Gastroesophageal sphincter (tissue), 4 donors: Measurements from ENCODE around the gene SLC52A3. TPM values are rescaled to one million over a fixed set of nuclear protein-coding genes. Genes with fewer than 3 reads are reported as not detected.

Experiments used
- ATAC-seq: fragments of 150-250 bp; one replicate; pipeline ENCODE4 v1.9.1; 2016; ENCODE audit warnings: mild to moderate bottlenecking, moderate library complexity
- H3K27ac ChIP-seq, 4 donors: fragments of 200-600 bp; sonication (generic) in 3 of 4; 1 replicate in 3 of 4; 2 replicates in 1 of 4; pipeline ENCODE4 v1.5.1; 2016 to 2019
- H3K27me3 ChIP-seq: fragments of 200-600 bp; sonication (generic); one replicate; pipeline ENCODE4 v1.5.1; 2019
- H3K36me3 ChIP-seq, 2 donors: fragments of 200-600 bp; sonication (generic); one replicate each; pipeline ENCODE4 v1.5.1; 2019; ENCODE audit warnings: control low read depth in 1 of 2
- H3K4me1 ChIP-seq, 3 donors: fragments of 200-600 bp; sonication (generic); 1 replicate in 2 of 3; 2 replicates in 1 of 3; pipeline ENCODE4 v1.5.1; 2016 to 2019; ENCODE audit warnings: control low read depth in 2 of 3
- H3K4me3 ChIP-seq, 2 donors: fragments of 200-600 bp; sonication (generic); one replicate each; pipeline ENCODE4 v1.5.1; 2019; ENCODE audit warnings: mild to moderate bottlenecking in 1 of 2, moderate library complexity in 1 of 2
- H3K9me3 ChIP-seq, 3 donors: fragments of 200-600 bp; sonication (generic); one replicate each; pipeline ENCODE4 v1.5.1; 2017 to 2019; ENCODE audit warnings: control low read depth in 2 of 3
- CTCF ChIP-seq, 4 experiments: fragments of 200-600 bp in 2 of 4; fragments of 450-650 bp in 2 of 4; sonication (generic) in 1 of 4; IDR thresholded peaks; one replicate each; pipeline ENCODE4 v1.5.1; 2017 to 2019; ENCODE audit warnings: antibody characterized with exemption in 4 of 4, mild to moderate bottlenecking in 2 of 4, moderate library complexity in 2 of 4
- EP300 ChIP-seq: sonication (generic); formaldehyde crosslinking; IDR thresholded peaks from one replicate; pipeline ENCODE4 v1.6.1; 2017; ENCODE audit warnings: antibody characterized with exemption, mild to moderate bottlenecking
- POLR2A ChIP-seq, 2 donors: fragments of 450-650 bp; IDR thresholded peaks; one replicate each; pipeline ENCODE4 v1.6.1; 2017; ENCODE audit warnings: antibody characterized with exemption in 2 of 2, mild to moderate bottlenecking in 2 of 2, moderate library complexity in 1 of 2
- POLR2AphosphoS5 ChIP-seq: sonication (generic); formaldehyde crosslinking; IDR thresholded peaks from one replicate; pipeline ENCODE4 v1.6.1; 2017; ENCODE audit warnings: antibody characterized with exemption
- WGBS, 2 donors: methylation state at CpG; one replicate each; pipeline ENCODE4 v1.1.5; 2018; ENCODE audit warnings: low coverage in 1 of 2; 5-methylcytosine and 5-hydroxymethylcytosine counted together
- total RNA-seq, 4 donors: library from RNA; depleted of rRNA; stranded (reverse); fragments of >200 nt; gene quantifications; one replicate each; pipeline ENCODE4 v1.1.0, GENCODE V29; 2016

The SLC52A3 gene
- total RNA-seq, 4 donors from 2014 or later: 0.31 to 1.7 (median 0.97) TPM

DNA sequence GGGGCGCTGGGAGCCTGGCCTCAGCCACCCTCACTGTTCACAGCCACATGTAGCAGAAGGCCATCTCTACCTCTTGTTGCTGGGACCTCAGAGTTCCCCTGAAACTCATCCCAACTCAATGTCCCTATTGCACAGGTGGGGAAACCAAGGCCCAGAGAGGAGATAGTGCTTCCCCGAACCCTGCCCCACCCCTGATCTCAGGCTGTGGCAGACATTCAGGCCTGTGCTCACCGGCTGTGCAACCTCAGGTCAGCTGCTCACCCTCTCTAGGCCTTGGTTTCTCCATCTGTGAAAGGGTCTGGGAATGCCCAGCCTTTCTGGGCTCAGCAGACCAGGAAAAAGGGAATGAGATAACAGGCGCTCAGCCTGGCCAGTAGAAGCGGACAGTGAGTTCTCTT lies 6.4 kb upstream of the SLC52A3 start:
- Histone ChIP-seq H3K27ac (no peak overlapping the region), H3K4me1 (peaks cover 0 to 5% (median 0%) of the 10 kb centered on the region in 3 donors), H3K9me3 (peaks cover 0 to 5% (median 0%) of the 10 kb centered on the region in 3 donors), H3K4me3 (no peak overlapping the region), H3K36me3 (no peaks in the 10 kb centered on the region), H3K27me3 (peaks cover 29% of the 10 kb centered on the region)
- TF ChIP-seq EP300: no peak
- no peak for TF ChIP-seq POLR2AphosphoS5
- no peak for TF ChIP-seq CTCF (IDR thresholded peaks at IDR 0.05)
- no peak for TF ChIP-seq POLR2A (IDR thresholded peaks at IDR 0.05)
- 60 to 80% methylated on average over 1 of the region's 5 CpGs for WGBS, 2 donors
- ATAC-seq: no peak

GRCh38 chr20:774016-774659 lies 5.8 kb upstream of the SLC52A3 start:
- peaks cover 29% of the 10 kb centered on the region for H3K27me3 ChIP-seq
- H3K4me1 ChIP-seq: peaks cover 0 to 8% (median 0%) of the 10 kb centered on the region in 3 donors
- no peak for TF ChIP-seq POLR2A (IDR thresholded peaks at IDR 0.05)
- TF ChIP-seq CTCF (IDR thresholded peaks at IDR 0.05): no peak
- TF ChIP-seq EP300: no peak
- no peak for TF ChIP-seq POLR2AphosphoS5
- H3K36me3 ChIP-seq: no peaks in the 10 kb centered on the region
- H3K9me3 ChIP-seq: peaks cover 0 to 5% (median 0%) of the 10 kb centered on the region in 3 donors
- no peak overlapping the region for H3K27ac ChIP-seq
- H3K4me3 ChIP-seq: no peak overlapping the region
- WGBS, 2 donors: 80 to 81% methylated on average over 1 to 4 of the region's 8 CpGs
- ATAC-seq: no peak

GRCh38 chr20:772806-773205 lies 4.5 kb upstream of the SLC52A3 start:
- no peak for ATAC-seq
- 58 to 85% methylated on average over 4 to 6 of the region's 9 CpGs for WGBS, 2 donors
- Histone ChIP-seq H3K9me3 (peaks cover 0 to 5% (median 0%) of the 10 kb centered on the region in 3 donors), H3K27me3 (peaks cover 29% of the 10 kb centered on the region), H3K27ac (no peak overlapping the region), H3K36me3 (no peaks in the 10 kb centered on the region), H3K4me1 (peaks cover 0 to 8% (median 0%) of the 10 kb centered on the region in 3 donors), H3K4me3 (no peak overlapping the region)
- TF ChIP-seq POLR2AphosphoS5 (no peak), CTCF (IDR thresholded peaks at IDR 0.05) (no peak), POLR2A (IDR thresholded peaks at IDR 0.05) (no peak)

DNA sequence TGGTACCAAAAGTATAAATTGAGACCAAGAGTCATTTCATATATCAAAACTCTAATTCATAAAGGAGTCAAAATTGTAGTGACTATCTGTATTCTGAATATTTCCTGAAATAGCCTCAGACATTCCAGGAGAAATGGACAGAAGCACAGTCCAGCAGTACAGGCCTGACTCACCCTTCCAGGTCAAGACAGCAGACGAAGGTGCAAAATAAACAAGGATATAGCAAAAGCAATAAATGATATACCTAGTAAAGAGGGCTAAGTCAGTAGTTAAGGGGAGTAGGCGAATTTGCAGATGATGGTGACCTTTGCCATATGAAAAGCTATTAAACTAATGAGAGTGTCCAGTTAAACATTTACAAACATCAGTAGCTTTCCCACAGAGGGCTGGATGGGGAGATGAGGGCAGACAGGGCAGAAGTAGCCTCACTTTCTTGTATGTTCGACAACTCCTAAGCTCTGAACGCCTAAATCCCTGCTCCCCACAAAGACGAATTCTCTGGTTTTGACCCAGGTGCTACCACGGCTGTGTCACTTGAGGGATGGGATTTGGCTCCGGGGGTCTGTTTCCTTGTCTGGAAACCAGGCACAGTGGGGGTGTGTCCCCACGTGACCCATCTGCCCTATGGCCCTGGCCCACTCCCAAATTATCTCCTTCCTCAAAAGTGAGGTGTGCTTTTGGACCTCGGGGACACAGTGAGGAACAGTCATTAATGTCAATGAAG lies 3.6 kb upstream of the SLC52A3 start:
- H3K4me1 ChIP-seq: peaks cover 0 to 8% (median 0%) of the 10 kb centered on the region in 3 donors
- H3K27me3 ChIP-seq: peaks cover 29% of the 10 kb centered on the region
- H3K36me3 ChIP-seq: no peaks in the 10 kb centered on the region
- H3K27ac ChIP-seq: no peak overlapping the region
- peaks cover 0 to 5% (median 0%) of the 10 kb centered on the region in 3 donors for H3K9me3 ChIP-seq
- no peak overlapping the region for H3K4me3 ChIP-seq
- WGBS, 2 donors: 58 to 64% methylated on average over 3 to 6 of the region's 9 CpGs
- ATAC-seq: no peak
- TF ChIP-seq CTCF (IDR thresholded peaks at IDR 0.05) (no peak), POLR2A (IDR thresholded peaks at IDR 0.05) (no peak), EP300 (no peak), POLR2AphosphoS5 (no peak)

DNA sequence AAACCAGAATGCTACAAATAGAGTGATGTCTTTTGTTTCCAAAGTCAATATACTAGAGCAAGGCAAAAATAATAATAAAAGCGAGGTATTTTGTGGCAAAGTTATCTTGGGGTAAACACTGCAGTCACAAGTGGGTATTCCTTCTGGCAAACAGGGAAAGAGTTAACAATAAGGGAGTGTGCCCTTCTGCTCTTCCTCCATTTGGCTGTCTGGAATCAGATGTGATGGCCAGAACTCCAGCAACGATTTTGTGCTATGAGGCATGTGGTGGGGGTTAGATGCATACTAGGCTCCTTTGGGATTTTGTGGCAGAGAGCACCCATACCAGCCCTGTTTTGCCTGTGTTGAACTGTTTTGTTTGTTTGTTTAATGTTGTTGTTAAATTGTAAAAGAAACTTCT lies 2.4 kb upstream of the SLC52A3 start:
- peaks cover 29% of the 10 kb centered on the region for H3K27me3 ChIP-seq
- WGBS, 2 donors: 93 to 100% methylated on average over 2 of the region's 2 CpGs
- no peak for ATAC-seq

More for the DNA sequence above, 2.4 kb upstream of the SLC52A3 start:
- TF ChIP-seq EP300: no peak
- TF ChIP-seq POLR2AphosphoS5: no peak
- no peak for TF ChIP-seq POLR2A (IDR thresholded peaks at IDR 0.05)
- no peak for TF ChIP-seq CTCF (IDR thresholded peaks at IDR 0.05)
- Histone ChIP-seq H3K9me3 (peaks cover 0 to 5% (median 0%) of the 10 kb centered on the region in 3 donors), H3K4me3 (no peak overlapping the region), H3K27ac (no peak overlapping the region), H3K36me3 (no peaks in the 10 kb centered on the region), H3K4me1 (peaks cover 0 to 8% (median 0%) of the 10 kb centered on the region in 3 donors)
